ENCODE measurements around the gene MICAL1. TPM values are rescaled to one million over a fixed set of nuclear protein-coding genes. Genes with fewer than 3 reads are reported as not detected.

MICAL1 gene
- total and polyA plus RNA-seq, 8 donors = 3.8 to 38.2 (median 7.2) TPM

DNA sequence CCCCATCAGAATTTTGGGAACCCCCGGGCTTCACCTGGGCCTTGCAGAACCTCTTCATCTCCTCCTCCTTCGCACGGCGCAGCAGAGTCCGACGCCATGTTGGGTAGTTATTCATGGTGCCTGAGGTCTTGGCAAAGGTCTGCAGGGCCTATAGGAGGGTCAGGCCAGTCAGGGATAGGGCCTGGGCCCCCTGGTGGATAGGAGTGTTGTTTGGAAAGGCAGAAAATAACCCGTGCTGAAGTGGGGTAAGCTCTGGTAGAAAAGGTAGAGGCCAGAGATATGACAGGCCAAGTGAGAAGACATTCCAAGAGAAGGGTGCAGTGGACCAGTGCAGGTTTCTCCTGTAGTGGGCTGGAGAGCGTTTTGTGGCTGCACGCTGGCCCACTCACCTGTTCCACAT lies 10.2 kb downstream of the MICAL1 start:
- peaks cover 0 to 8% (median 0%) of the 10 kb centered on the region in 3 donors for H3K4me1 ChIP-seq
- DNase-seq (no peak), FAIRE-seq (no peak), ATAC-seq (no peak)
- intact Hi-C loops (cut with DNase I) = no loop called here
- no peak overlapping the region for H3K27ac ChIP-seq
- no peaks in the 10 kb centered on the region for H3K27me3 ChIP-seq
- no peak overlapping the region for H3K4me3 ChIP-seq
- H3K9me3 ChIP-seq = no peaks in the 10 kb centered on the region
- WGBS, 2 donors = 89 to 91% methylated on average over 9 of the region's 9 CpGs
- no peaks in the 10 kb centered on the region for H3K36me3 ChIP-seq
- no peak for TF ChIP-seq CTCF (IDR thresholded peaks at IDR 0.05)

- Histone ChIP-seq H3K27ac (no peak overlapping the region), H3K36me3 (no peaks in the 10 kb centered on the region), H3K27me3 (no peaks in the 10 kb centered on the region), H3K4me3 (no peak overlapping the region), H3K9me3 (no peaks in the 10 kb centered on the region), H3K4me1 (peaks cover 0 to 13% (median 7%) of the 10 kb centered on the region in 3 donors)
- no peak for ATAC-seq
- WGBS, 2 donors = 92 to 95% methylated on average over 10 of the region's 10 CpGs
- no peak for DNase-seq
- no peak for TF ChIP-seq CTCF (IDR thresholded peaks at IDR 0.05)
- intact Hi-C loops (cut with DNase I) = no loop called here
- FAIRE-seq = no peak
Measured at GRCh38 chr6:109443425-109443950, 12.1 kb downstream of the MICAL1 start.

DNA sequence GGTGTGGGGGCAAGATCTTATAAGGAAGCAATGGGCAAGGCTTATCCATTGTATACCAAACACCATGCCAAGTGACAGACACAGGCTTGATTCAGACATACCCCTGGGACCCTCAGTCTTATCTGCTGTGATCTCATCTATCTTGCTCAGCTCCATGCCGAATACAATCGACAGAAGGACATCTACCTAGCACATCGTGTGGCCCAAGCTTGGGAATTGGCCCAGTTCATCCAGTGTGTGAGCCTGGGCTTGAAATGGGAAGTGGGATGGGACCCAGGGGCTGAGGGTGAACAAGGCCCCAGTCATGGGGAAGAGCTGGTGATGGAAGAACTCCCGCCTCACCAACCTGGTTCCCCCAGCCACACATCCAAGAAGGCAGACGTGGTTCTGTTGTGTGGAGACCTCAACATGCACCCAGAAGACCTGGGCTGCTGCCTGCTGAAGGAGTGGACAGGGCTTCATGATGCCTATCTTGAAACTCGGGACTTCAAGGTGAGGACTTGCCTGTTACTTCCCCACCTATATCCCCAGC lies 13.1 kb downstream of the MICAL1 start:
- no peak overlapping the region for H3K27ac ChIP-seq
- no peak overlapping the region for H3K4me3 ChIP-seq
- 88 to 90% methylated on average over 6 of the region's 6 CpGs for WGBS, 2 donors
- no peak for TF ChIP-seq CTCF (IDR thresholded peaks at IDR 0.05)
- peaks cover 0 to 13% (median 7%) of the 10 kb centered on the region in 3 donors for H3K4me1 ChIP-seq
- intact Hi-C loops (cut with DNase I) = no loop called here
- H3K9me3 ChIP-seq = no peaks in the 10 kb centered on the region
- H3K36me3 ChIP-seq = no peaks in the 10 kb centered on the region
- no peaks in the 10 kb centered on the region for H3K27me3 ChIP-seq
- ATAC-seq = no peak
- DNase-seq = no peak
- FAIRE-seq = no peak

- no peak for FAIRE-seq
- H3K36me3 ChIP-seq = no peaks in the 10 kb centered on the region
- no peak for TF ChIP-seq CTCF (IDR thresholded peaks at IDR 0.05)
- peak overlapping the region; percentile 71 to 92 (median 86) for H3K27ac ChIP-seq
- peaks cover 0 to 13% (median 7%) of the 10 kb centered on the region in 3 donors for H3K4me1 ChIP-seq
- H3K4me3 ChIP-seq = peak overlapping the region; percentile 50 to 94 (median 86)
- ATAC-seq = peak; percentile 45 to 68 (median 64)
- DNase-seq = peak; percentile 51 to 83 (median 65)
- intact Hi-C loops (cut with DNase I) = no loop called here
- H3K9me3 ChIP-seq = no peaks in the 10 kb centered on the region
- H3K27me3 ChIP-seq = no peaks in the 10 kb centered on the region
- 1% methylated on average over 24 to 31 of the region's 31 CpGs for WGBS, 2 donors
Measured at GRCh38 chr6:109441069-109441816, 14.3 kb downstream of the MICAL1 start.

All from pancreas (tissue), 10 donors.